Measurements from ENCODE around the gene HEXIM1.

The HEXIM1 gene

GRCh38 chr17:45149669-45150664 lies 1.7 kb downstream of the HEXIM1 start:
- TF ChIP-seq TCF12 (IDR thresholded peaks at IDR 0.05; ENCODE audit: low read depth) (no peak), MAX (IDR thresholded peaks at IDR 0.05) (peak; percentile 3; the same call in 1 of the 2 replicates)

GRCh38 chr17:45150911-45151809 lies 2.9 kb downstream of the HEXIM1 start:
- TF ChIP-seq TEAD4 (IDR thresholded peaks at IDR 0.05) (no peak), EP300 (IDR thresholded peaks at IDR 0.05; ENCODE audit: borderline replicate concordance) (no peak), MAX (IDR thresholded peaks at IDR 0.05) (no peak), EGR1 (IDR thresholded peaks at IDR 0.05) (no peak), YY1 (IDR thresholded peaks at IDR 0.05; ENCODE audit: low read depth) (no peak), CEBPB (IDR thresholded peaks at IDR 0.05) (no peak), TCF12 (IDR thresholded peaks at IDR 0.05; ENCODE audit: low read depth) (no peak), USF1 (IDR thresholded peaks at IDR 0.05) (no peak), TAF1 (IDR thresholded peaks at IDR 0.05; ENCODE audit: low read depth) (no peak), FOXM1 (IDR thresholded peaks at IDR 0.05; ENCODE audit: borderline replicate concordance, low read depth) (no peak), NFIC (IDR thresholded peaks at IDR 0.05) (no peak), ZBTB7A (IDR thresholded peaks at IDR 0.05; ENCODE audit: low read depth) (no peak), CREB1 (IDR thresholded peaks at IDR 0.05; ENCODE audit: low read depth) (no peak), REST (IDR thresholded peaks at IDR 0.05; ENCODE audit: low read depth) (no peak)

- no peak for TF ChIP-seq TCF12 (IDR thresholded peaks at IDR 0.05; ENCODE audit: low read depth)
- TF ChIP-seq TEAD4 (IDR thresholded peaks at IDR 0.05): no peak
- no peak for TF ChIP-seq CREB1 (IDR thresholded peaks at IDR 0.05; ENCODE audit: low read depth)
- TF ChIP-seq ZBTB7A (IDR thresholded peaks at IDR 0.05; ENCODE audit: low read depth): no peak
- TF ChIP-seq REST (IDR thresholded peaks at IDR 0.05; ENCODE audit: low read depth): no peak
- no peak for TF ChIP-seq FOXM1 (IDR thresholded peaks at IDR 0.05; ENCODE audit: borderline replicate concordance, low read depth)
- no peak for TF ChIP-seq EGR1 (IDR thresholded peaks at IDR 0.05)
- no peak for TF ChIP-seq TAF1 (IDR thresholded peaks at IDR 0.05; ENCODE audit: low read depth)
- no peak for TF ChIP-seq YY1 (IDR thresholded peaks at IDR 0.05; ENCODE audit: low read depth)
- no peak for TF ChIP-seq USF1 (IDR thresholded peaks at IDR 0.05)
- TF ChIP-seq CEBPB (IDR thresholded peaks at IDR 0.05): no peak
- no peak for TF ChIP-seq NFIC (IDR thresholded peaks at IDR 0.05)
- TF ChIP-seq MAX (IDR thresholded peaks at IDR 0.05): no peak
- TF ChIP-seq EP300 (IDR thresholded peaks at IDR 0.05; ENCODE audit: borderline replicate concordance): no peak
- TF ChIP-seq RAD21 (IDR thresholded peaks at IDR 0.05; ENCODE audit: low read depth): no peak
These were observed 6.8 kb downstream of the HEXIM1 start for GRCh38 chr17:45155029-45155428.

- TF ChIP-seq RAD21 (IDR thresholded peaks at IDR 0.05; ENCODE audit: low read depth) (no peak), YY1 (IDR thresholded peaks at IDR 0.05; ENCODE audit: low read depth) (no peak), FOXM1 (IDR thresholded peaks at IDR 0.05; ENCODE audit: borderline replicate concordance, low read depth) (no peak), ZBTB7A (IDR thresholded peaks at IDR 0.05; ENCODE audit: low read depth) (no peak), EP300 (IDR thresholded peaks at IDR 0.05; ENCODE audit: borderline replicate concordance) (no peak), TEAD4 (IDR thresholded peaks at IDR 0.05) (no peak), TAF1 (IDR thresholded peaks at IDR 0.05; ENCODE audit: low read depth) (no peak), REST (IDR thresholded peaks at IDR 0.05; ENCODE audit: low read depth) (no peak), TCF12 (IDR thresholded peaks at IDR 0.05; ENCODE audit: low read depth) (no peak), MAX (IDR thresholded peaks at IDR 0.05) (no peak), EGR1 (IDR thresholded peaks at IDR 0.05) (no peak), USF1 (IDR thresholded peaks at IDR 0.05) (no peak)
These were observed 7.2 kb downstream of the HEXIM1 start for GRCh38 chr17:45155483-45155882.

Data from Ishikawa (cell line).